NCI-H2227 (cell line): ENCODE results near the gene AP2B1.
"Not testable (repeated sequence)": the region's sequence is repeated elsewhere in the genome, so short reads cannot be mapped to it uniquely, and the experiment has no call there.

Source experiments
- DNase-seq: peaks from one replicate; lab custom pipeline; 2025; ENCODE audit not compliant: unreplicated experiment; lab: John Stamatoyannopoulos, UW

Gene AP2B1

DNA sequence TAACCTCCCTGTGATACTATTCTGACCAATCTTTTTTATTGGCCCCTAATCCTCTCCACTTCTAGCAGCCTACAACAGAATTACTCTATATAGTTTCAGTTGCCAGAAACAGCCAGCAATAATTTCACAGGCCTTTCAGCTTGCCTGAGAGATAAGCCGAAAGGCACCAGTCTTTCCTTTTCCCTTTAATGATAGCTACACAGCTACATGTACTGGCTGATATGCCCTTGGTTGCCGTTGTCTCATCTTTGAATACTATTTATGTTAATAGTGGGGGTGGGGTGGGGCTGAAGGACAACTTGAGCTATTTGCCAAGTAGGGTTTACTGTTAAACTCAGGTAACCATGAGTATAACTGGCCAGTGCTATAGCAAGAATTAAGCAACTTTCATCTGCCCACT lies 108.5 kb downstream of the AP2B1 start:
- DNase-seq = no peak

DNA sequence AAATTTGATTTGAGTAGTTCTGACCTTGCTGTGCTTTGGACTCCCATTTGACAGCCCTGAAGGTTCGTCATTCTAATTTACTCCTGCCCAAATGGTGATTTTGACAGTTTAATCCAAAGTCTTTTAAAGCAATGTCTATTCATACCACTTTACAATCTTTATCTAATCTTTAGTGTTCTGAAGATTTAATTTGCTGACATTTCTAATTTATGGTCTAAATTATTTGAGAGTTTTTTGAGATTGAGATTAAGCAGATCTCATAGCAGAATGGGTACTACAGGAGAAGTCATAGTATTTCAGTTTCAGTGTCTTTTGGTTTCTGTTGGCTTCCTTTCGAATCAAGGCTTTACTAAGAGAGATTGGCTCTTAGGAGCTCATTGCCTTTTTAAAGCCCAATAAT lies 111.7 kb downstream of the AP2B1 start:
- DNase-seq = no peak

DNA sequence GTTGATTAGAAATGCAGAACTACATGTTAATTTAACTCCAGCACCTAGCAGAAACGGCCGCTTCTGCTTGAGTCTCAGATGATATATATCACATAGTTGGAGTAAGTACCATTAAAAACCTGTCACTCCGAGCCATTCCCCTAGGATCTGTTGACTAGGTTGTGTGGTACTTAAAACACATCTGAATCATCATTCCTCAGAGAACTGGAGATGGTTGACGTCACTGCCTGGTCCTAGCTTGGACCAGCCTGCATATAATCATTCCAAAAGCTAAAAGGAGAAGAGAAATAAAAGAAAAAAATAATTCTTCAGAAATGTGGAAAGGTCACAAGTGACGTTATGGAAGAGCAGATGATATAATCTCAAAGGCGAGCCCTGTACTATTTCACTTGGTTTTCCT lies 113.0 kb downstream of the AP2B1 start:
- peak; percentile 74 for DNase-seq

DNA sequence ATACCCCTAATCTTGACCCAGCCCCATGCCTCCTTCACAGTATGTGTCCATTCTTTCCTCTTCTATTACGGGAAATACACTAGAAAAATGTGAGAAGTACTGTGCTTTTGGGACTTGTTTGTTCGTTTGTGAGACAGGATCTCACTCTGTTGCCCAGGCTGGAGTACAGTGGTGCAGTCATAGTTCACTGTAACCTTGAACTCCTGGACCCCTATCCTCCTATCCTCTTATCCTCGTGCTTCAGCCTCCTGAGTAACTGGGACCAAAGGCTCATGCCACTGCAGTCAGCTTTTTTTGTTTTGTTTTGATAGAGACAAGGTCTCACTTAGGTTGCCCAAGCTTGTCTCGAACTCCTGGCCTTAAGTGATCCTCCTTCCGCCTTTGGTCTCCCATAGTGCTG lies 114.4 kb downstream of the AP2B1 start:
- no peak for DNase-seq

DNA sequence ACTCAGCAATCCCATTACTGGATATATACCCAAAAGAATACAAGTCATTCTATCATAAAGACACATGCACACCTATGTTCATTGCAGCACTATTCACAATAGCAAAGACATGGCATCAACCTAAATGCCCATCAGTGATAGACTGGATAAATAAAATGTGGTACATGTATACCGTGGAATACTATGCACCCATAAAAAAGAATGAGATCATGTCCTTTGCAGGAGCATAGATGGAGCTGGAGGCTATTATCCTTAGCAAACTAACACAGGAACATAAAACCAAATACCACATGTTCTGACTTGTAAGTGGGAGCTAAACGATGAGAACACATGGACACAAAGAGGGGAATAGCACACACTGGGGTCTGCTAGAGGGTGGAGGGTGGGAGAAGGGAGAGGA lies 116.2 kb downstream of the AP2B1 start:
- DNase-seq = not testable (repeated sequence)

DNA sequence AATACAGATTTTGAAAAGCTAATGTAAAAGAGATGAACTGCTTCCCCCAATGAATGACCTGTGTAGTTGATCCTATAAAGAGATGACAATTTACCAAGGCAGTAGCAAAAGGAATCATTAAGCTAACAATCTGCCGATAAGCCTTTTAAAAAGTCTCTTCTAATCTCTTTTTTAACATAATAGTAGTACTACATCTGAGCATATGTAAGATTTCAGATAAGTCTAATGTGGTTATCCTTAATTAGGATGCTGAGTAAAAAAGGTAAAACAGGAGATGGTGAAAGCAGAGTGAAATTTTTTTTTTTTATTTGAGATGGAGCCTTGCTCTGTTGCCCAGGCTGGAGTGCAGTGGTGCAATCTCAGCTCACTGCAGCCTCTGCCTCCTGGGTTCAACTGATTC lies 118.1 kb downstream of the AP2B1 start:
- no peak for DNase-seq

DNA sequence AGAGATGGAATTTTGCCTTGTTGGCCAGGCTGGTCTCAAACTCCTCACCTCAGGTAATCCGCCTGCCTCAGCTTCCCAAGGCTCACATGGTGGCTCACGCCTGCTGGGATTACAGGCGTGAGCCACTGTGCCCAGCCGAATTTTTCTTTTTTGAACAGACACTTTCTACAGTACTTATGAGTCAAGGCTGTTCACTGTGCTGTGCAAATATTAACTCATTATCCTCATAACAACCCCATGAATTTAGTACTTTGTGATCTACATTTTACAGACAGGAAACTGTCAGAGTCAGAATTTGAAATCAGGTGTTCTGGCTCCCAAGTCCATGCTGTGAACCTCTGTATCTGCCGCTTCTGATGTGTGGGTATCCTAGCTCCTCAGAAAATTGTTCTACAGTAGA lies 118.6 kb downstream of the AP2B1 start:
- DNase-seq = no peak

DNA sequence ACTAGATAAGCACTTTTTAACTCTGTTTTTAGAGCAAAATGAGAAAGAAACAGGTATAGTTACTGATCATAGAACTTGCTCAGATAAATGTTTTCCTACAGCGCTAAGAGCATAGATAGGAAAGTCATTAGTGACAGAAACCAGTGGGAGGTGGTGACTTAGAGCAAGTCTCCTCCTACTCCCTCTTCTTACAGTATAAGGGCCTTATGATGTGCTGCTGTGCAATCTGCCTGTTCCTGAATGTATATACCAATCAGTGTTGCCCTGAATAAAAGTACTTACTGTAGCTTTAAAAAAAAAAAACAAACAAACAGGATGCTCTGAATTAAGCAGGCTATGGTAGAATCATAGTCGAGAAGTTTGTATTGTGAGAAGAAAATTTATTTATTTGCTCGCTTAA lies 121.0 kb downstream of the AP2B1 start:
- no peak for DNase-seq

DNA sequence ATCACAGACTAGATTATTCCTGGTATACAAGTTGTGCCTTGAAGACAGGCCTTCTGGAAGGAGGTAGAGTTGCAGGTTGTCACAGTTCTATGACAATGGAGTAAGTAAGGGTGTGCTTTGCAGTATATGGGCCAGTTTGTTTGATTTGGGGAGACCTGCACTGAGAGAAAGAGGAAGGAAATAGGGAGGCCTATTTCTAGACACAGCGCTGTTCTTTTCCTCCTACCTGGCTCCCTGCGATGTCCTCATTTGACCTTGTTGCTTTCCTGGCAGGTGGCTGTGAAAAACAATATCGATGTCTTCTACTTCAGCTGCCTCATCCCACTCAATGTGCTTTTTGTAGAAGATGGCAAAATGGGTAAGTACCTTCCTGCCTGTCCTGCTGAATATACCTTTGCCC lies 121.8 kb downstream of the AP2B1 start:
- DNase-seq = no peak

DNA sequence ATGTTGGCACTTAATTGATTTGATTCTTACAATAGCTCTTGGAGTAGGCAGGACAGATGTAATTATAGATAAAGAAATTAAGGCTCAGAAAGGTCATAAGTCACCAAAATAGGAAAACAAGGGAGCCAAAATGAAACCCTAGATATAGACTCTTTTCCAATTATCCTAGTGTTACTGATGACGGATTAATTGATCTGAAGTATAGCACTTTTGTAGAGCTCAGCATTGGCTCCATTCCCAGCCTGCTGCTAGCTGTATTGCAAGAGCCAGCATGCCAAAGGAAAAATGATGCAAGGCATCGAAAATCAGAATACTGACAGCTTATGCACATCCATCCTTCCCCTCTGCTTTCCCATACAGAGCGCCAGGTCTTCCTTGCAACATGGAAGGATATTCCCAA lies 122.8 kb downstream of the AP2B1 start:
- no peak for DNase-seq

DNA sequence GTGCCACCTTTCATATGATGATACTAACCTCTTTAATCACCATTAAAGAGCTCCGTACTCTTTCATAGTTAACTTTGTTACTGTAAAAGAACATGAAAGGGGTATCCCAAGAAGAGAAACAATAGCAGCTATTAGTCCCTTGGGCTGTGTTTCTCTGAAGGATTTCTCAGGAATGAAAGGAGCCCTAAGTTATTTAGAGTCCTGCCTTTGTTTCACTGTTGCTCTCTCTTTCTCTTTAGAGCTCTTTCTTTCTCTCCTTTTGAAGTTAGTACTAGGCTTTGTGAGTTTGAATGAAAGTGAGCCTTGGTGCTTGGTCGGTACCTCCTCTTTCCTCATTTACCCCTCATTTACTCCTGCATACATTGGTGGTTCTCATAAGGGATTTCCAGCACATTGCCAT lies 123.8 kb downstream of the AP2B1 start:
- no peak for DNase-seq

DNA sequence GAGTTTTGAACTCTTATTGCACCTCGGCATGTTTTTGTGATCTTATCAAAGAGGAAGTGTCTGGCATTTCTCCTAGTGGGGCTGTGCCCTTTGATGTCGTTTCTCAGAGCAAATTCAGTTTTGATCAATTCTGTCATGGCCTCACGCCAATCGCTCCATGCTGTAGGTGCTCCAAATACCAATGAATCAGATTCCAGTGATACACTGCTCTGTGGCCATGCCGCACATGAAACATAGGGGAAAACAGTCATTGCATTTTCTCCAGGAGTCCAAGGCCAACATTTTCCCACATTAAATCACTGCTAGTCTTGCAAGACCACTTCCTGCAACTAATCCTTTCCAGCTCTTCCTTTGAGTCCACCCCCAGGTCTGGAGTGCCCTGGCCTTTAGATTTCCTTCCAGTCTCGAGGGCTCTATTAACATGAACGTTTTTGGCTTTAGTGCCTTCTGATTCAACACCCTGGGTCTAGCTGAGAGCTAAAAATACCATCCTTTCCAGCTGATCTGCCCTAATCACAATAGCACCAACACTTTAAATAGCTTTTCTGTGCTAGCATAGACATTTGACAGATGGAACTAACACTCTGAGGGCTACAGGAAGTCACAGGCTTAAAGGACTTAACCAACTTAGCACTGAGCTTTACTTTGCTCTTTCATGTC lies 126.1 kb downstream of the AP2B1 start:
- no peak for DNase-seq

DNA sequence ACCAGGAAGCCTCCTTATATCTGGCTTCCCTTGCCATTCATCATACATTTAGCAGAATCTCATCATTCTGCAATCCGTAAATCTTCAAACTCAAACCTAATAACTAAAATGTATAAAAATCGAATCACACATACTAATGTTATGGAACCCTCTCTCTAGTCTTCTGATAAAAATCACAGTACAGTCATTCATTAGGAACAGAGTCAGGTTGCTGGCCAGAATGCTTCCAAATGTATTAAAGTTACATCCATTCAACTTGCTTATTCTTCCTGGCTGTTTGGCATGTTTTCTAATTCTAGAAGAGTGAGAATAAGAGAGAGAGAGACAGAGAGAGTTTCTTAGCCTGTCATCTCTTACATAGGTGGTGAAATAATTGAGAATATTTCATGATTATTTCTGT lies 127.9 kb downstream of the AP2B1 start:
- DNase-seq = no peak

DNA sequence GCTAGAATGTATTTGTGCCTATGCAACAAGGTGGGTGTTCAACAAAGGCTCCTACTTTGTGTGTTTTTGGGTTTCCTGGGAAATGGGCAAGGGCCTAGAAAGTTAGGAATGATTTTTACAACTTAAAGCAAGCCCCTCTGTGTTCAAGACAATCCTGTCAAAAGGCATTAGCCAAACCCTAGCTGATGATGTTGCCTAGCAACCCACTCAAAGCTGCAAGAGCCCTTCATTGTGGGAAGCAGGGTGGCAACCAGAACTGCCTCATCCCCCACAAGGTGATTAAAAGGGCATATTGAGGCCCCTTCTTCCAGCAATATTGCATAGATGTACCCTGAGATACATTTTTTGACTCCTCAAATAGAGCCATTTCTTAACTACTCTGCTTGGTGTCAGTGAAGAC lies 128.3 kb downstream of the AP2B1 start:
- peak; percentile 26 for DNase-seq

DNA sequence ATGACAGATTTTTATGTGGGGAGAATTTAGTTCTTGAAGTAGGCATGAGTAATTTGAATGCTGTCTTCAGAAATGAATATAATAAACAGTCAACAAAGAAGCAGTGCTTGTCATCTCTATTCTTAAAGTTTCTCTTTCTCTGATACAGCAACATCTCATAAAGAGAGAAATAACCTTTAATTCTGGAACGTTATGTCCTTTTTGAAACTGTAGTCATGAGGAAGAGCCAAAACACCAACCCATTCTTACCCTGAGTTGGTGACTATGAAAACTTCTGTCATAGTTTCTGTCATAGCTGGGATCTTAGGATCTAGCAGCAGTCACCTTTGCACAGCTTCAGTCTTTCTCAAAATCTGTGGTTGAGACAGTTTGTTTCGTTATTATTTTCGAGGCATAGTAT lies 129.1 kb downstream of the AP2B1 start:
- DNase-seq = no peak

DNA sequence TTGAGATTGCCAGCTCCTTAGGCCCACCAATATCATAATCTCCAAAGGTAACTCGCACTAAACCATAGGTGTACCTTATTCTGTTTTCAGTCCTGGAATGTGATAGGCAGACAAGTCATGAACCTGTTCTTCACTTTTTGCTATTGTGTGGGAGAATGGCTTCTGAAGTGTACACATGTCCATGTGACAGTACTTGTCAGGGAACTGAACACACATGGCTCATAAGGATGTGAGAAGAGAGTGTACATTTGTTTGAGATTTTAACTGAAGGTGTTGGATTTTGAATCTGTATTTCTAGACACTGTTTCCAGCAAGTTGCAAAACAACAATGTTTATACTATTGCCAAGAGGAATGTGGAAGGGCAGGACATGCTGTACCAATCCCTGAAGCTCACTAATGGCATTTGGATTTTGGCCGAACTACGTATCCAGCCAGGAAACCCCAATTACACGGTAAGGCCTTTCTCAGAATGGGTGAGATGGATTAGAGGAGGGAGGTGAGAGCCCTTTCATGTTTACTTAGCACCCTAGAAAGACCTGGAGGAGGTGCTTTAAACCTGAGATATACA lies 129.9 kb downstream of the AP2B1 start:
- no peak for DNase-seq

DNA sequence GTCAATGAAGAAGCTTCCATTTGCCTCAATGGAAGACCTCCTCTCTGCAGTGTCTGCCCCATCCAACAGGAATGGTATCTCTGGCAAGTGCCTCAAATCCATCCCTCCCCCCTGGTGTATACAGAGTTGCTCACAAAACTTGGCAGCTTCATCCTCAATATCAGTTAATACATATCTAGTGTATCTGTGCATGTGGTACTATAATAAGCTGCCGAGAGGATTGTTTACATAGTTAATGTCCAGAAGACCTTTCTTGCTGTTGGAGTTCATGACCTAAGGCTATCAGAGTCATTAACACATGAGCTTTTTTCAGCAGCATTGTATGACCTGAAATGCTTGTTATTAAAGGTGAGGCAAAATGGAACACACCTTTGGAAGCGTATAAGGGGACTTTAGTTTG lies 130.4 kb downstream of the AP2B1 start:
- DNase-seq = no peak

DNA sequence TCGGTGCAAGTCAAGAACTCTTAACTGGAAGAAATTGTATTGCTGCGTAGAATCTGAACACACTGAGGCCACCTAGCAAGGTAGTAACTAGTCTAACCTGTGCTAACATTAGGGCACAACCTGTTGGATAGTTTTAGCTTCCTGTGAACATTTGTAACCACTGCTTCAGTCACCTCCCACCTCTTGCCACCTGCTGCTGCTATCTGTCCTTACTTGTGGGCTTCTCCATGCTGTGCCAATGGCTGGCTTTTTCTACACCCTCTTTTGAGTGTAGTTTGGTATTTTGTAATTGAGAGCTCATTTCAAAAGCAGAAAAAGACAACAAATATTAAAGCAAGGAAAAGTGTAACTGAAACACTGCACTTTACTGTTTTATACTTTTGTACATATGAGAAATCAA lies 136.6 kb downstream of the AP2B1 start:
- no peak for DNase-seq

DNA sequence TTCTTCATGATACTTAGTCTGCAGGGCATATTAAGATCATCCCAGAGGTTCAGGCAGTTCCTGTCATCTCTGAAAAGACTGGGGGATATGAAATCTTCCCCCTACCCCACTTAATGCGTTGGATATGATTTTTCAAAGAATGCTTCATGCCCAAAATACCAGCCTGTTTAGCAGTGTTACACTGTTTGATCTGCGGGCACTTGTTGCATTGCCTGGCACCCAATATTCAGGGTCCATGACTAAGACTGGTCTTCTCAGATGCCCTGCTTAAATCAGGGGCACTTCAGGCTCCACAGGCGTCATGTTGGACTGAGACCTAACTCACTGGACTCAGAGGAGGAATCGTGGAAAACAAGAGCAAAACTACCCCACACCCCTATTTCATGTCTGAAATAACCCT lies 137.9 kb downstream of the AP2B1 start:
- DNase-seq = no peak

DNA sequence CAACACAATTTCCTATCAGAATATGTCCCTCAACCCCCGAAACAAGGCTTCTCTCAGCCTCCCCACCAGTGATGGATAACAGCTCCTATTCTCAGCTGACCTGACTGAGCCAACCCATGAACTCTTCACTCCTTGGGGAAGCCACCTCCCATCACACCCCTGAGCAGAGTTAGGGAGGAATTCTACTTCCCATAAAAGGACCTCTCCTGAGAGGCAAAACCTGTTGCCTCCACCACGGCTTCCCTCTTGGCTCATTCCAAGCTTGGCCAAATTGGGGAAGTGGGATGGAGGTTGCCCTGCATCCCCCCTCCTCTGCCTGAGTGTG lies 138.6 kb downstream of the AP2B1 start:
- no peak for DNase-seq

DNA sequence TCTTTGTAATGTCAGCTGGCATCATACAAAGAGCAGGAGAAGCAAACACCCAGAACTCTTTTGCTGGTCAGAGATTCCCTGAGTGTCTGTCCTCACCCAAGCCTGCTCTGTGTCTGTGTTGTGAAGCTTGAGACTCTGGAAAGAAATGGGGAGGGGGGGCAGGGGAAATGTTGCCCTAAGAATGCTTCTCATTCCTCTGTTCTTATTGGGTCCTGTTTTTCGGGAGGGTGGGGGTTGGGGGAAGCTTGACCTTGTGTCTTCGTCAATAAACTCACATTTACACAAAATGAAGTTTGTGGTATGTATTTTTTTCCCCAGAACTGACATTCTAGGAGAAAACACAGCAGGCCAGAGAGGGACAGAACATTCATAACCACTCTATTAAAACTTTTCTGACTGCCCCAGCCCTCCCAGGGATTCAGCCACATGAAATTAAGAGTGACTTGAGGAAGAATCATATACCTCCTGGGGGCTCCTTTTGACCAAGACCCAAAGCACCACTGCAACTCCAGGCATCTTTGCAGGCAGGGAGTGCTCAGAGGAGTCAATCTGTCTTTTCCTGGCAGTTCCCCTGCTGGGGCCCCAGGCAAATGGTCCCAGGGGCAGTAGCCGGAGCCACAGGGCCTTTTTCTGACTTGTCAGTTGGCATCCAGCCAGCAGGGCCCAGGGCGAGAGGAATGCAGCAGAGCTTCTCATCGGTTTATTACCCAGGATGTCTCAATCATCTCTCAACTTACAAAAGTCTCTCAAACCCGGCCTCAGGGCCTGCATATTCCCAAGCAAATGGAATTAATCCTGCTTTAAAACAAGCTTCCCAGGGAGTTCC lies 139.2 kb downstream of the AP2B1 start:
- DNase-seq = no peak

DNA sequence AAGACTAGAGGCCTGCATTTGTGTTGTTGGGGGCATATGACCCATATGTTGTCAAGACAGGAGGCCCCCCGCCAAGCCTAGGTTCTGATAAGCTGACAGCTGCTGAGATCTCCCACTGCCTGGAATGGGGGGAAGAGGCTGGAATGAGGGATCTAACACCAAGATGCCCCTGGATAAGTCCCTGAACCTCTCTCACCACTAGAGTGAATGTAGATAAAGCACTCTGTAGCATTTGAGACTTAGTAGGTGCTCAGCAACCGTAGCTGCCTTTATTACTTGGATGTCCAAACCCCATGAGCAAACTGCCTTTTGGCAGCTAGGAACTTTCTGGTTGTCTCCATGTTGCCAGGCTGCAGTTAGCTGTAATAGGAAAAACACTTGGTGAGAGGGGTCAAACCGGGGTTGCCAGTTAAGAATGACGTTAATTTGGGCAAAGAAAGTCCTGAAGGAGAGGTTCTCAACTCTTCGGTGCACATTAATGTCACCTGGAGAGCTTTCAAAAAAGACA lies 139.9 kb downstream of the AP2B1 start:
- no peak for DNase-seq
